Activated naive CD8-positive, alpha-beta T cell treated with anti-CD3 and anti-CD28 coated beads, Interleukin-2, amount 10 ng/mL, durations not matched to agents 7 days and 5 days (primary cell): ENCODE results near the gene NHEJ1. TPM values are rescaled to one million over a fixed set of nuclear protein-coding genes. Genes with fewer than 3 reads are reported as not detected.

Experiments used
- ATAC-seq: fragments of 150-1000 bp; cut with Tn5 transposase; one replicate; pipeline ENCODE4 v1.10.0; 2021; ENCODE audit warnings: low read depth, moderate library complexity
- POLR2A ChIA-PET: fragments of 350-600 bp; sonication (Branson Sonifier 250); formaldehyde crosslinking; loops from one replicate; lab custom pipeline; 2021; ENCODE audit warnings: antibody characterized with exemption; lab: Charles Lee
- DNase-seq: peaks from one replicate; pipeline ENCODE4 v3.0.0; 2021
- H3K27ac Mint-ChIP-seq: one replicate; pipeline ENCODE4 v1.8.0; 2022; ENCODE audit warnings: mild to moderate bottlenecking, mixed read lengths
- H3K27me3 Mint-ChIP-seq: one replicate; pipeline ENCODE4 v1.8.0; 2022; ENCODE audit warnings: mild to moderate bottlenecking, moderate library complexity, mixed read lengths
- H3K36me3 Mint-ChIP-seq: one replicate; pipeline ENCODE4 v1.8.0; 2021; ENCODE audit warnings: mild to moderate bottlenecking, mixed read lengths
- H3K4me1 Mint-ChIP-seq: one replicate; pipeline ENCODE4 v1.8.0; 2021; ENCODE audit warnings: mixed read lengths
- H3K4me3 Mint-ChIP-seq: one replicate; pipeline ENCODE4 v1.8.0; 2022; ENCODE audit warnings: mild to moderate bottlenecking, moderate library complexity, mixed read lengths
- H3K9me3 Mint-ChIP-seq: one replicate; pipeline ENCODE4 v1.8.0; 2021; ENCODE audit warnings: mixed read lengths
- total RNA-seq, 2 experiments: library from RNA; stranded (reverse); gene quantifications; one replicate each; pipeline ENCODE4 v1.2.3, GENCODE V29; 2021

Gene NHEJ1
- total RNA-seq, 2 experiments from 2014 or later, result 16.7 to 17.1 TPM

- Mint-ChIP-seq H3K27ac (peak overlapping the region; percentile 93), H3K4me3 (peak overlapping the region; percentile 97), H3K9me3 (no peaks in the 10 kb centered on the region), H3K27me3 (no peaks in the 10 kb centered on the region), H3K36me3 (peaks cover 36% of the 10 kb centered on the region), H3K4me1 (peaks cover 62% of the 10 kb centered on the region)
- POLR2A ChIA-PET, result interaction anchor here (0.8 to 8.0 kb wide), 6 partner anchors 12 to 65 kb away, joined by 3 to 73 read pairs (median 6); partner anchors contain the start of genes GLB1L, STK16 and ZFAND2B
- ATAC-seq (no peak), DNase-seq (no peak)
These were observed 19.2 kb upstream of the NHEJ1 start for GRCh38 chr2:219179601-219180465.

GRCh38 chr2:219178377-219179175 lies 18.0 kb upstream of the NHEJ1 start:
- Mint-ChIP-seq H3K27ac (peak overlapping the region; percentile 93), H3K36me3 (peaks cover 38% of the 10 kb centered on the region), H3K27me3 (no peaks in the 10 kb centered on the region), H3K9me3 (no peaks in the 10 kb centered on the region), H3K4me1 (peaks cover 67% of the 10 kb centered on the region), H3K4me3 (peak overlapping the region; percentile 97)
- ATAC-seq (peak; percentile 2), DNase-seq (no peak)
- POLR2A ChIA-PET, result interaction anchor here (0.7 to 8.0 kb wide), 5 partner anchors 21 to 75 kb away, joined by 4 to 73 read pairs (median 42); partner anchors contain the start of genes GLB1L, STK16, TUBA4A and ZFAND2B

GRCh38 chr2:219177552-219178376 lies 17.1 kb upstream of the NHEJ1 start, which contains the start of gene RETREG2:
Gene RETREG2 (plus strand): TSS chr2:219178275. CDS start chr2:219178353, 78 bp downstream.
- H3K36me3 Mint-ChIP-seq, result peaks cover 31% of the 10 kb centered on the region
- H3K27ac Mint-ChIP-seq, result peak within 1 kb of the TSS; percentile 93

GRCh38 chr2:219176818-219177551 lies 16.4 kb upstream of the NHEJ1 start, which contains the start of gene CNPPD1:
Gene CNPPD1 (minus strand): TSS chr2:219176925. CDS start chr2:219176828, 97 bp downstream.
- POLR2A ChIA-PET, result interaction anchor here (0.6 to 4.7 kb wide), 20 partner anchors 8 to 212 kb away, joined by 3 to 92 read pairs (median 4); partner anchors contain the start of genes ANKZF1, ATG9A, NHEJ1 and TUBA4A
- Mint-ChIP-seq H3K36me3 (peaks cover 33% of the 10 kb centered on the region), H3K9me3 (no peaks in the 10 kb centered on the region), H3K27ac (peak within 1 kb of the TSS; percentile 93), H3K4me3 (peak within 1 kb of the TSS; percentile 97), H3K4me1 (peaks cover 57% of the 10 kb centered on the region), H3K27me3 (no peaks in the 10 kb centered on the region)
- DNase-seq, result peak; percentile 93
- peak; percentile 82 for ATAC-seq

More at GRCh38 chr2:219177552-219178376, 17.1 kb upstream of the NHEJ1 start, which contains the start of gene RETREG2:
- Mint-ChIP-seq H3K9me3 (no peaks in the 10 kb centered on the region), H3K4me3 (peak within 1 kb of the TSS; percentile 97), H3K27me3 (no peaks in the 10 kb centered on the region), H3K4me1 (peaks cover 60% of the 10 kb centered on the region)
- ATAC-seq (peak; percentile 43), DNase-seq (peak; percentile 88)
- POLR2A ChIA-PET, result interaction anchor here (1.0 to 4.7 kb wide), 10 partner anchors 11 to 211 kb away, joined by 4 to 92 read pairs (median 13); partner anchors contain the start of genes ANKZF1, ATG9A, TUBA4A and TUBA4B

- Mint-ChIP-seq H3K4me3 (peak overlapping the region; percentile 97), H3K27ac (peak overlapping the region; percentile 79), H3K4me1 (peaks cover 52% of the 10 kb centered on the region), H3K27me3 (no peaks in the 10 kb centered on the region), H3K9me3 (no peaks in the 10 kb centered on the region), H3K36me3 (peaks cover 26% of the 10 kb centered on the region)
- ATAC-seq, result peak; percentile 20
- DNase-seq, result peak; percentile 59
- POLR2A ChIA-PET, result interaction anchor here (0.6 to 4.7 kb wide), 22 partner anchors 9 to 212 kb away, joined by 3 to 92 read pairs (median 4); partner anchors contain the start of genes ANKZF1, ATG9A, DNPEP and NHEJ1
These were observed 15.6 kb upstream of the NHEJ1 start for GRCh38 chr2:219175928-219176817.

- ATAC-seq (no peak), DNase-seq (no peak)
- POLR2A ChIA-PET, result interaction anchor here (0.7 to 4.7 kb wide), 13 partner anchors 9 to 212 kb away, joined by 3 to 92 read pairs (median 10); partner anchors contain the start of genes ANKZF1, ATG9A, DNPEP and TUBA4A
- no peaks in the 10 kb centered on the region for H3K9me3 Mint-ChIP-seq
- H3K4me1 Mint-ChIP-seq, result peaks cover 45% of the 10 kb centered on the region
- peaks cover 21% of the 10 kb centered on the region for H3K36me3 Mint-ChIP-seq
- peak overlapping the region; percentile 97 for H3K4me3 Mint-ChIP-seq
- H3K27ac Mint-ChIP-seq, result peak overlapping the region; percentile 58
- H3K27me3 Mint-ChIP-seq, result no peaks in the 10 kb centered on the region
These were observed 14.9 kb upstream of the NHEJ1 start for GRCh38 chr2:219175486-219175885.

- POLR2A ChIA-PET, result interaction anchor here (1.1 to 4.7 kb wide), 5 partner anchors 25 to 213 kb away, joined by 3 to 92 read pairs (median 42); partner anchors contain the start of genes DNPEP, TUBA4A, TUBA4B and ZFAND2B
- DNase-seq (no peak), ATAC-seq (no peak)
- Mint-ChIP-seq H3K27me3 (no peaks in the 10 kb centered on the region), H3K27ac (peak overlapping the region; percentile 18), H3K36me3 (peaks cover 18% of the 10 kb centered on the region), H3K4me3 (peak overlapping the region; percentile 97), H3K4me1 (peaks cover 41% of the 10 kb centered on the region), H3K9me3 (no peaks in the 10 kb centered on the region)
These were observed 14.2 kb upstream of the NHEJ1 start for GRCh38 chr2:219174801-219175200.

GRCh38 chr2:219174146-219174545 lies 13.5 kb upstream of the NHEJ1 start:
- ATAC-seq (no peak), DNase-seq (no peak)
- Mint-ChIP-seq H3K27me3 (no peaks in the 10 kb centered on the region), H3K9me3 (no peaks in the 10 kb centered on the region), H3K27ac (peak overlapping the region; percentile 67), H3K4me1 (peaks cover 37% of the 10 kb centered on the region), H3K4me3 (peak overlapping the region; percentile 97), H3K36me3 (peaks cover 15% of the 10 kb centered on the region)
- POLR2A ChIA-PET, result interaction anchor here (0.9 to 4.7 kb wide), 5 partner anchors 10 to 77 kb away, joined by 3 to 56 read pairs (median 4); partner anchors contain the start of genes TUBA4A and TUBA4B

- no peaks in the 10 kb centered on the region for H3K27me3 Mint-ChIP-seq
- POLR2A ChIA-PET, result interaction anchor here (0.9 to 4.7 kb wide), 5 partner anchors 9 to 78 kb away, joined by 3 to 56 read pairs (median 4); partner anchors contain the start of genes TUBA4A, TUBA4B and ZFAND2B
- H3K4me3 Mint-ChIP-seq, result no peak overlapping the region
- H3K4me1 Mint-ChIP-seq, result peaks cover 33% of the 10 kb centered on the region
- no peaks in the 10 kb centered on the region for H3K9me3 Mint-ChIP-seq
- peaks cover 14% of the 10 kb centered on the region for H3K36me3 Mint-ChIP-seq
- ATAC-seq (no peak), DNase-seq (no peak)
- no peak overlapping the region for H3K27ac Mint-ChIP-seq
These were observed 12.6 kb upstream of the NHEJ1 start for GRCh38 chr2:219173176-219173575.
